Measurements from ENCODE around the gene NBPF3.
"Not testable (repeated sequence)": the region's sequence is repeated elsewhere in the genome, so short reads cannot be mapped to it uniquely, and the experiment has no call there.

DNA sequence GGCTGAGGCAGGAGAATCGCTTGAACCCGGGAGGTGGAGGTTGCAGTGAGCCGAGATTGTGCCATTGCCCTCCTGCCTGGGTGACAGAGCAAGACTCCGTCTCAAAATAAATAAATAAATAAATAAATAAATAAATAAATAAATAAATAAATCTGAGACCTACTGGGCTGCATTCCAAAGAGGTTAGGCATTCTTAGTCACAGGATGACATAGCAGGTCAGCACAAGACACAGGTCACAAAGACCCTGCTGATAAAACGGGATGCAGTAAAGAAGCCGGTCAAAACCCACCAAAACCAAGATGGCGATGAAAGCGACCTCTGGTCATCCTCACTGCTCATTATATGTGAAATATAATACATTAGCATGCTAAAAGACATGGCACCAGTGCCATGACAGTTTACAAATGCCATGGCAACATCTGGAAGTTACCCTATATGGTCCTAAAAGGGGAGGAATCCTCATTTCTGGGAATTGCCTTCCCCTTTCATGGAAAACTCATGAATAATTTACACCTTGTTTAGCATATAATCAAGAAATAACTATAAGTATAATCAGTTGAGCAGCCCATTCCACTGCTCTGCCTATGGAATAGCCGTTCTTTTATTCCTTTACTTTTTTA, 38.1 kb upstream of the NBPF3 start:
- not testable (repeated sequence) for TF ChIP-seq POLR2A (IDR thresholded peaks at IDR 0.05)
- TF ChIP-seq, protein P1, sequence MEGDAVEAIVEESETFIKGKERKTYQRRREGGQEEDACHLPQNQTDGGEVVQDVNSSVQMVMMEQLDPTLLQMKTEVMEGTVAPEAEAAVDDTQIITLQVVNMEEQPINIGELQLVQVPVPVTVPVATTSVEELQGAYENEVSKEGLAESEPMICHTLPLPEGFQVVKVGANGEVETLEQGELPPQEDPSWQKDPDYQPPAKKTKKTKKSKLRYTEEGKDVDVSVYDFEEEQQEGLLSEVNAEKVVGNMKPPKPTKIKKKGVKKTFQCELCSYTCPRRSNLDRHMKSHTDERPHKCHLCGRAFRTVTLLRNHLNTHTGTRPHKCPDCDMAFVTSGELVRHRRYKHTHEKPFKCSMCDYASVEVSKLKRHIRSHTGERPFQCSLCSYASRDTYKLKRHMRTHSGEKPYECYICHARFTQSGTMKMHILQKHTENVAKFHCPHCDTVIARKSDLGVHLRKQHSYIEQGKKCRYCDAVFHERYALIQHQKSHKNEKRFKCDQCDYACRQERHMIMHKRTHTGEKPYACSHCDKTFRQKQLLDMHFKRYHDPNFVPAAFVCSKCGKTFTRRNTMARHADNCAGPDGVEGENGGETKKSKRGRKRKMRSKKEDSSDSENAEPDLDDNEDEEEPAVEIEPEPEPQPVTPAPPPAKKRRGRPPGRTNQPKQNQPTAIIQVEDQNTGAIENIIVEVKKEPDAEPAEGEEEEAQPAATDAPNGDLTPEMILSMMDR (IDR thresholded peaks at IDR 0.05), result not testable (repeated sequence)
